ENCODE data around the gene ULK3. TPM values are rescaled to one million over a fixed set of nuclear protein-coding genes. Genes with fewer than 3 reads are reported as not detected.

Gene ULK3
- total and polyA plus RNA-seq, 10 of the 15 experiments (the other 5 are each of a cell fraction or from before 2014, with no cell fraction given), result 0.64 to 38.8 (median 27.1) TPM

DNA sequence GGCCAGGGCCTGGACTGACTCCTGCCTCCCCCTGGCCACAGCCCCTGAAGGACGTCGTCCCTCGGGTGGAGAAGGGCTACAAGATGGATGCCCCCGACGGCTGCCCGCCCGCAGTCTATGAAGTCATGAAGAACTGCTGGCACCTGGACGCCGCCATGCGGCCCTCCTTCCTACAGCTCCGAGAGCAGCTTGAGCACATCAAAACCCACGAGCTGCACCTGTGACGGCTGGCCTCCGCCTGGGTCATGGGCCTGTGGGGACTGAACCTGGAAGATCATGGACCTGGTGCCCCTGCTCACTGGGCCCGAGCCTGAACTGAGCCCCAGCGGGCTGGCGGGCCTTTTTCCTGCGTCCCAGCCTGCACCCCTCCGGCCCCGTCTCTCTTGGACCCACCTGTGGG, 40.7 kb downstream of the ULK3 start (continued):
- TF ChIP-seq, protein P1, sequence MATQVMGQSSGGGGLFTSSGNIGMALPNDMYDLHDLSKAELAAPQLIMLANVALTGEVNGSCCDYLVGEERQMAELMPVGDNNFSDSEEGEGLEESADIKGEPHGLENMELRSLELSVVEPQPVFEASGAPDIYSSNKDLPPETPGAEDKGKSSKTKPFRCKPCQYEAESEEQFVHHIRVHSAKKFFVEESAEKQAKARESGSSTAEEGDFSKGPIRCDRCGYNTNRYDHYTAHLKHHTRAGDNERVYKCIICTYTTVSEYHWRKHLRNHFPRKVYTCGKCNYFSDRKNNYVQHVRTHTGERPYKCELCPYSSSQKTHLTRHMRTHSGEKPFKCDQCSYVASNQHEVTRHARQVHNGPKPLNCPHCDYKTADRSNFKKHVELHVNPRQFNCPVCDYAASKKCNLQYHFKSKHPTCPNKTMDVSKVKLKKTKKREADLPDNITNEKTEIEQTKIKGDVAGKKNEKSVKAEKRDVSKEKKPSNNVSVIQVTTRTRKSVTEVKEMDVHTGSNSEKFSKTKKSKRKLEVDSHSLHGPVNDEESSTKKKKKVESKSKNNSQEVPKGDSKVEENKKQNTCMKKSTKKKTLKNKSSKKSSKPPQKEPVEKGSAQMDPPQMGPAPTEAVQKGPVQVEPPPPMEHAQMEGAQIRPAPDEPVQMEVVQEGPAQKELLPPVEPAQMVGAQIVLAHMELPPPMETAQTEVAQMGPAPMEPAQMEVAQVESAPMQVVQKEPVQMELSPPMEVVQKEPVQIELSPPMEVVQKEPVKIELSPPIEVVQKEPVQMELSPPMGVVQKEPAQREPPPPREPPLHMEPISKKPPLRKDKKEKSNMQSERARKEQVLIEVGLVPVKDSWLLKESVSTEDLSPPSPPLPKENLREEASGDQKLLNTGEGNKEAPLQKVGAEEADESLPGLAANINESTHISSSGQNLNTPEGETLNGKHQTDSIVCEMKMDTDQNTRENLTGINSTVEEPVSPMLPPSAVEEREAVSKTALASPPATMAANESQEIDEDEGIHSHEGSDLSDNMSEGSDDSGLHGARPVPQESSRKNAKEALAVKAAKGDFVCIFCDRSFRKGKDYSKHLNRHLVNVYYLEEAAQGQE (IDR thresholded peaks at IDR 0.05; ENCODE audit: low read depth, low read length), result no peak
- no peak for TF ChIP-seq CEBPB (IDR thresholded peaks at IDR 0.05; ENCODE audit: borderline replicate concordance in 1 of 2, low read depth in 2 of 2, low read length in 2 of 2)
- TF ChIP-seq JUNB (IDR thresholded peaks at IDR 0.05), result no peak
- TF ChIP-seq IKZF2 (IDR thresholded peaks at IDR 0.05), result no peak
- TF ChIP-seq, protein P2, sequence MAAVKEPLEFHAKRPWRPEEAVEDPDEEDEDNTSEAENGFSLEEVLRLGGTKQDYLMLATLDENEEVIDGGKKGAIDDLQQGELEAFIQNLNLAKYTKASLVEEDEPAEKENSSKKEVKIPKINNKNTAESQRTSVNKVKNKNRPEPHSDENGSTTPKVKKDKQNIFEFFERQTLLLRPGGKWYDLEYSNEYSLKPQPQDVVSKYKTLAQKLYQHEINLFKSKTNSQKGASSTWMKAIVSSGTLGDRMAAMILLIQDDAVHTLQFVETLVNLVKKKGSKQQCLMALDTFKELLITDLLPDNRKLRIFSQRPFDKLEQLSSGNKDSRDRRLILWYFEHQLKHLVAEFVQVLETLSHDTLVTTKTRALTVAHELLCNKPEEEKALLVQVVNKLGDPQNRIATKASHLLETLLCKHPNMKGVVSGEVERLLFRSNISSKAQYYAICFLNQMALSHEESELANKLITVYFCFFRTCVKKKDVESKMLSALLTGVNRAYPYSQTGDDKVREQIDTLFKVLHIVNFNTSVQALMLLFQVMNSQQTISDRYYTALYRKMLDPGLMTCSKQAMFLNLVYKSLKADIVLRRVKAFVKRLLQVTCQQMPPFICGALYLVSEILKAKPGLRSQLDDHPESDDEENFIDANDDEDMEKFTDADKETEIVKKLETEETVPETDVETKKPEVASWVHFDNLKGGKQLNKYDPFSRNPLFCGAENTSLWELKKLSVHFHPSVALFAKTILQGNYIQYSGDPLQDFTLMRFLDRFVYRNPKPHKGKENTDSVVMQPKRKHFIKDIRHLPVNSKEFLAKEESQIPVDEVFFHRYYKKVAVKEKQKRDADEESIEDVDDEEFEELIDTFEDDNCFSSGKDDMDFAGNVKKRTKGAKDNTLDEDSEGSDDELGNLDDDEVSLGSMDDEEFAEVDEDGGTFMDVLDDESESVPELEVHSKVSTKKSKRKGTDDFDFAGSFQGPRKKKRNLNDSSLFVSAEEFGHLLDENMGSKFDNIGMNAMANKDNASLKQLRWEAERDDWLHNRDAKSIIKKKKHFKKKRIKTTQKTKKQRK (IDR thresholded peaks at IDR 0.05; ENCODE audit: low read depth, low read length), result no peak

Data from GM12878 (cell line).